IPS-18c (cell line): ENCODE results near the gene FOCAD.

Source experiments
- H3K4me3 ChIP-seq: 2 replicates; pipeline ENCODE4 v1.7.0; 2013; ENCODE audit warnings: low read depth, mild to moderate bottlenecking, low read length, moderate library complexity; ENCODE audit not compliant: insufficient read depth
- H3K9me3 ChIP-seq: one replicate; pipeline ENCODE4 v1.6.1; 2013; ENCODE audit warnings: mild to moderate bottlenecking, low read length, moderate library complexity; ENCODE audit not compliant: control insufficient read depth, insufficient read depth

Gene FOCAD

GRCh38 chr9:20713172-20713571 lies 29.1 kb downstream of the FOCAD start:
- Histone ChIP-seq H3K4me3 (no peak overlapping the region), H3K9me3 (no peaks in the 10 kb centered on the region)

GRCh38 chr9:20714442-20715415 lies 30.7 kb downstream of the FOCAD start:
- no peaks in the 10 kb centered on the region for H3K9me3 ChIP-seq
- H3K4me3 ChIP-seq: no peak overlapping the region

GRCh38 chr9:20722221-20722620 lies 38.2 kb downstream of the FOCAD start:
- no peak overlapping the region for H3K4me3 ChIP-seq
- H3K9me3 ChIP-seq: no peaks in the 10 kb centered on the region

- H3K9me3 ChIP-seq: no peaks in the 10 kb centered on the region
- no peak overlapping the region for H3K4me3 ChIP-seq
Observed at GRCh38 chr9:20725675-20726074, 41.6 kb downstream of the FOCAD start.

- H3K9me3 ChIP-seq: no peaks in the 10 kb centered on the region
- no peak overlapping the region for H3K4me3 ChIP-seq
Observed at GRCh38 chr9:20726144-20726543, 42.1 kb downstream of the FOCAD start.

- Histone ChIP-seq H3K9me3 (no peaks in the 10 kb centered on the region), H3K4me3 (no peak overlapping the region)
Observed at GRCh38 chr9:20728493-20729220, 44.6 kb downstream of the FOCAD start.

- no peak overlapping the region for H3K4me3 ChIP-seq
Observed at GRCh38 chr9:20729523-20729922, 45.5 kb downstream of the FOCAD start.

GRCh38 chr9:20732118-20732517 lies 48.1 kb downstream of the FOCAD start:
- no peaks in the 10 kb centered on the region for H3K9me3 ChIP-seq

More at GRCh38 chr9:20729523-20729922, 45.5 kb downstream of the FOCAD start:
- no peaks in the 10 kb centered on the region for H3K9me3 ChIP-seq

GRCh38 chr9:20734275-20734674 lies 50.2 kb downstream of the FOCAD start:
- Histone ChIP-seq H3K4me3 (no peak overlapping the region), H3K9me3 (no peaks in the 10 kb centered on the region)

More at GRCh38 chr9:20732118-20732517, 48.1 kb downstream of the FOCAD start:
- no peak overlapping the region for H3K4me3 ChIP-seq

GRCh38 chr9:20740304-20740703 lies 56.2 kb downstream of the FOCAD start:
- H3K4me3 ChIP-seq: no peak overlapping the region
- no peaks in the 10 kb centered on the region for H3K9me3 ChIP-seq

- no peak overlapping the region for H3K4me3 ChIP-seq
- no peaks in the 10 kb centered on the region for H3K9me3 ChIP-seq
Observed at GRCh38 chr9:20740929-20741582, 57.0 kb downstream of the FOCAD start.

- Histone ChIP-seq H3K9me3 (no peaks in the 10 kb centered on the region), H3K4me3 (no peak overlapping the region)
Observed at GRCh38 chr9:20742833-20743232, 58.8 kb downstream of the FOCAD start.

GRCh38 chr9:20744036-20744630 lies 60.1 kb downstream of the FOCAD start:
- Histone ChIP-seq H3K9me3 (no peaks in the 10 kb centered on the region), H3K4me3 (no peak overlapping the region)

GRCh38 chr9:20746967-20747366 lies 62.9 kb downstream of the FOCAD start:
- no peaks in the 10 kb centered on the region for H3K9me3 ChIP-seq
- no peak overlapping the region for H3K4me3 ChIP-seq

GRCh38 chr9:20749496-20750198 lies 65.6 kb downstream of the FOCAD start:
- no peaks in the 10 kb centered on the region for H3K9me3 ChIP-seq
- H3K4me3 ChIP-seq: no peak overlapping the region

GRCh38 chr9:20753761-20754160 lies 69.7 kb downstream of the FOCAD start:
- H3K9me3 ChIP-seq: no peaks in the 10 kb centered on the region
- no peak overlapping the region for H3K4me3 ChIP-seq

GRCh38 chr9:20754556-20754955 lies 70.5 kb downstream of the FOCAD start:
- Histone ChIP-seq H3K4me3 (no peak overlapping the region), H3K9me3 (no peaks in the 10 kb centered on the region)
